Stimulated activated CD8-positive, alpha-beta memory T cell treated with anti-CD3 and anti-CD28 coated beads, Interleukin-2, amount 100 ng/mL, for 1 hour (primary cell): ENCODE measurements around the gene SCGB3A2.

Experiments used
- DNase-seq, 2 donors: peaks; one replicate each; pipeline ENCODE4 v3.0.0-alpha.2; 2020; ENCODE audit warnings: low read depth in 2 of 2

The SCGB3A2 gene

DNA sequence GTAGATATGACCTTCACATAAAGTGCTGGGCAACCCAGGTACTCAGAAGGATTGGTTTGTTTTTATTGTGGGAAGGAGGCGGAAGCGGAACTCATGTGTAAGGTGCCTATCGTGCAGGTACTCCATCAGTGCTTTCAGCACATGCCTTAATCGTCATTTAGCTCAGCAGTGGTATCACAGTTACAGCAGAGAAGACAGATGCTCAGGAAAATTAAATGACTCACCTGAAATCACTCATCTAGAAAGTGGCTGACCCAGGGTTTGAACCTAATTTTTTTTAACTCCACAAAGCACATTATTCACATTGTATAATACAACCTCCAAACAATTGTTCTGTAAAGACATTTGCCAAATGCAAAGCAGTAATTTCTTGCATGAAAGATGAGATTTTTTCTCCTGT, 25.6 kb downstream of the SCGB3A2 start:
- no peak for DNase-seq

GRCh38 chr5:147906326-147907095, 28.0 kb downstream of the SCGB3A2 start, which contains the start of gene C5orf46:
Gene C5orf46, minus strand, starts transcription at chr5:147906538. Its CDS starts 37 bp downstream, at chr5:147906501.
- no peak for DNase-seq

DNA sequence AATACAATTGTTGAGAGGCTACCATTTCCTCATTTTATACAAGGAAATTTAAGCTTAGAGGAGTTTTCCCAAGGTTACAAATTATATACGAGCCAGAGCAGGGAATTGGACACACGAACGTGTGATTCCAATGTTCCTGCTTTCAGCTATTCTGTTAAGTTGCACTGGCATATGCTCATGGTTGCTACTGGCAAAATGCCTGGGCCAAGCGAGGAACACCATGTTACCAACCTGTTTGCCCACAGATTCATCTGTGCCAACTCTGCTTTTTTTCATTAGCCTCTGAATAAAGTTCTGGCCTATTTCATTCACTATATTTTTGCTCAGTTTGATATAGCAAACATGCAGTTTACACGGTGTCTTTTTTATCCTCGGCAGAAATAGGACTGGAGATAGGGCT, 32.9 kb downstream of the SCGB3A2 start:
- no peak for DNase-seq

- no peak for DNase-seq
Measured at GRCh38 chr5:147912011-147912410, 33.5 kb downstream of the SCGB3A2 start.

DNA sequence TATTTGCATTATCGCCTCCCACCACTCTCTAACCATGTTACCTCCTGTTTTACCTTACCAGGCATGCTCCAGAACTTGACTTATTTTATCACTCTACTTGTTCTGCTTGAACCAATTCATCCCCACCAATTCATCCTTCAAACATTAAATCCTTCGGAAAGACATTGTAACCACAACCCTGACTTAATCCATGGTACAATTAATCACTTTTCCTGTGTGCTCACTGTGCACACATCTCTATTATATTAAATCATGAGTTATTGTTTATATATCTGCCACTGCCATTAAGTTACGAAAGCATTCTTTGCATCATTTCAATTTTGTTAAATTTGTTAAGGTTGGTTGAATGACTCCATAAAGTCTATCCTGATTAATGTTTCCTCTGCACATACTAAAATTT, 35.3 kb downstream of the SCGB3A2 start:
- no peak for DNase-seq

GRCh38 chr5:147918101-147918685, 39.7 kb downstream of the SCGB3A2 start:
- DNase-seq: no peak

DNA sequence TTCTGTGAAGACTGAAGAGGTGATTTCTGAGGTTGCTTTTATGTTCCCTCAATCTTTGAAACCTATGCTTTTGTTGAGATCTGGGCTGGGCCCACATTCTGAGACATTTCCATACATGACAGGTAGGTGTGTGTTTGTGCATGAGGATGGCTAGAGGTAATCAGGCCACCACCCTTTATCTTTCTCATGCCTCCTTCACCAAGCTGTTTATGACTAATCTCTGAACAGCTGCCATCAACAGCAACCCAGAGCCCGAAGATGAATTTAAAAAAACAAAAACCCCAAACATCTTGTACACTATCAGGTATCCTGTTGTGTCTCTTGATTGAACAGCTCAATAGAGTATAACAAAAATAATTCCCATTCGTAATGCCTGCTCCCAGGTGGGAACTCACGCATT, 40.4 kb downstream of the SCGB3A2 start:
- DNase-seq: no peak

DNA sequence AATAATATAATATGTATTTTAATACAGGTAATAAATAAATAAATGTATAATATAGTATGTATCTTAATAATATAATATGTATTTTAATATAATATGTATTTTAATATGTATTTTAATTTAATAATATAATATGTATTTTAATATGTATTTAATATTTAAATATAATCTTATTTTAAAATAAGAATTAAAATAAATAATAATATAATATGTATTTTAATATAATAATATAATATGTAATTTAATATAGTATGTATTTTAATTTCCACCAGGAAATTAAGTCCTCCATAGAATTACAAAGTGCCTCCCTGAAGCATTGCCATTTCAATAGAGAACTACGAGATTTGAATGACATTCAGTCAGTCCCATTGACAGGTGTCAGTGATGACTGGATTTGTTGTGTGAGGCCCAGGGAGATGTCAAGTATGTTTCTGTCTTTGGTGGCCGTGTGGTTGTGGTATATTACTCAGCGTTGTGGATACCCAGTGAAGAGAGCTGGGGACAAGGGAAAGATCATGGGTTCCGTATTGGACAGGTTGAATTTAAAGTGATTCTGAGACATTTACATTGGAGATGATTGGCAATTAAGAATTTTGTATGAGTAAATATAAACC, 42.0 kb downstream of the SCGB3A2 start:
- no peak for DNase-seq

GRCh38 chr5:147921136-147921535, 42.6 kb downstream of the SCGB3A2 start:
- no peak for DNase-seq

DNA sequence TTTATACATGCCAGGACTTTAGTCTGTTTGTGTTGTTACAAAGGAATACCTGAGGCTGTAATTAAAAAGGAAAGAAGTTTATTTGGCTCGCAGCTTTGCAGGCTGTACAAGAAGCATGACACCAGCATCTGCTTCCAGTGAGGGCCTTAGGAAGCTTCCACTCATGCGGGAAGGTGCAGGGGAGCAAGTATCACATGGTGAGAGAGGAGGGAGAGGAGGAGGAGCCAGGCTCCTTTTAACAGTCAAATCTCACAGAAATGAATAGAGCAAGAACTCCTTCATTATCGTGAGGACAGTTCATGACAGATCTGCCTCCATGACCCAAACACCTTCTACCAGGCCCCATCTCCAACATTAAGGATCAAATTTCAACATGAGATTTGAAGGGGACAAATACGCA, 46.5 kb downstream of the SCGB3A2 start:
- DNase-seq: no peak

- DNase-seq: no peak
Measured at GRCh38 chr5:147927901-147928300, 49.4 kb downstream of the SCGB3A2 start.

DNA sequence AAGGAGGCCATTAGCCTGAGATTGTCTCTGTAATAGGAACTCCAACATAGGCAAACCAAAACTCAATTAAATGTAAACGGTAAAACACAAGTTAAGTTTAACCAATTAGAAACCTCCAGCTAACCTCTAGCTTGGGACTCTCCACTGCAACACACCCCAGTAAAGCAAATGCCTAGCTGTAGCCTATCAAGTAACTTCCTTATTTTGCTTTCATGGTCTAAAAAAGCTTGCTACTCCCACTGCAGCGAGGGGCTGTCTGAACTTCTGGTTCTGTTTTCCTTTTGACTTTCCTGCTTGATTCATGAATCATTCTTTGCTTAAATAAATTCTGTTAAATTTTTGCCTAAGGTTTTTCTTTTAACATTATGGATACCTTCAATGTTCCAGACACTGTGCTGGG, 52.3 kb downstream of the SCGB3A2 start:
- no peak for DNase-seq
